Esophagus muscularis mucosa (tissue), 4 donors: ENCODE results near the gene SPAST. TPM values are rescaled to one million over a fixed set of nuclear protein-coding genes. Genes with fewer than 3 reads are reported as not detected.
"Not testable (repeated sequence)": the region's sequence is repeated elsewhere in the genome, so short reads cannot be mapped to it uniquely, and the experiment has no call there.

ENCODE experiments used
- DNase-seq: peaks from one replicate; pipeline ENCODE4 v3.0.0-alpha.2; 2017; ENCODE audit errors: extremely low spot score
- H3K27ac ChIP-seq, 4 donors: fragments of 200-600 bp; sonication (generic); replicated peaks in 1 of 4; 1 replicate in 3 of 4; 2 replicates in 1 of 4; pipeline ENCODE4 v1.5.1; 2016 to 2019; ENCODE audit warnings: mild to moderate bottlenecking in 1 of 4
- H3K27me3 ChIP-seq, 4 donors: fragments of 200-600 bp; sonication (generic); one replicate each; pipeline versions ENCODE4 v1.5.1 to v1.6.0; 2016 to 2019
- H3K36me3 ChIP-seq, 4 donors: fragments of 200-600 bp; sonication (generic); one replicate each; pipeline ENCODE4 v1.5.1; 2016 to 2019
- H3K4me1 ChIP-seq, 4 donors: fragments of 200-600 bp; sonication (generic); one replicate each; pipeline ENCODE4 v1.5.1; 2016 to 2019
- H3K4me3 ChIP-seq, 4 donors: fragments of 200-600 bp; sonication (generic); 1 replicate in 2 of 4; 2 replicates in 2 of 4; pipeline ENCODE4 v1.5.1; 2016 to 2019; ENCODE audit warnings: mild to moderate bottlenecking in 4 of 4, moderate library complexity in 1 of 4
- H3K9me3 ChIP-seq, 4 donors: fragments of 200-600 bp; sonication (generic); 1 replicate in 3 of 4; 2 replicates in 1 of 4; pipeline ENCODE4 v1.5.1; 2016 to 2019
- CTCF ChIP-seq, 3 experiments: fragments of 200-600 bp in 2 of 3; fragments of 450-650 bp in 1 of 3; sonication (generic) in 2 of 3; IDR thresholded peaks; one replicate each; pipeline ENCODE4 v1.5.1; 2017 to 2019; ENCODE audit warnings: antibody characterized with exemption in 3 of 3, mild to moderate bottlenecking in 2 of 3, moderate library complexity in 1 of 3
- EP300 ChIP-seq: sonication (generic); formaldehyde crosslinking; IDR thresholded peaks from one replicate; pipeline ENCODE4 v1.6.1; 2017; ENCODE audit warnings: antibody characterized with exemption
- POLR2A ChIP-seq: fragments of 450-650 bp; IDR thresholded peaks from one replicate; pipeline ENCODE4 v1.6.1; 2017; ENCODE audit warnings: antibody characterized with exemption, moderate library complexity, mild to moderate bottlenecking, low read depth
- POLR2AphosphoS5 ChIP-seq, 2 donors: sonication (generic); formaldehyde crosslinking; IDR thresholded peaks; one replicate each; pipeline ENCODE4 v1.6.1; 2017; ENCODE audit warnings: antibody characterized with exemption in 2 of 2
- WGBS: methylation state at CpG from one replicate; pipeline ENCODE4 v1.1.5; 2018; 5-methylcytosine and 5-hydroxymethylcytosine counted together
- intact Hi-C: fragments of 100-400 bp; cut with DNase I; formaldehyde crosslinking; loops from one replicate; pipeline ENCODE4 v1.15.1; 2023
- total RNA-seq, 4 donors: library from RNA; depleted of rRNA; stranded (reverse); fragments of >200 nt; gene quantifications; one replicate each; pipeline versions ENCODE4 v1.1.0 to v1.2.1, GENCODE V29; 2016

SPAST gene
- total RNA-seq, 4 donors from 2014 or later, result 13.3 to 16.6 (median 14.4) TPM

- Histone ChIP-seq H3K36me3 (peaks cover 11 to 84% (median 40%) of the 10 kb centered on the region in 4 donors), H3K27me3 (no peaks in the 10 kb centered on the region)
Observed at GRCh38 chr2:32129086-32129485, 65.7 kb downstream of the SPAST start.

GRCh38 chr2:32135409-32135808 is 72.1 kb downstream of the SPAST start:
- H3K36me3 ChIP-seq, result peaks cover 0 to 73% (median 21%) of the 10 kb centered on the region in 4 donors
- H3K4me3 ChIP-seq, result no peak overlapping the region
- no peaks in the 10 kb centered on the region for H3K9me3 ChIP-seq
- intact Hi-C loops, result no loop called here
- 88% methylated on average over 8 of the region's 8 CpGs for WGBS
- H3K4me1 ChIP-seq, result no peaks in the 10 kb centered on the region
- DNase-seq, result no peak
- H3K27ac ChIP-seq, result no peak overlapping the region
- TF ChIP-seq EP300 (no peak), POLR2AphosphoS5 (IDR thresholded peaks at IDR 0.05) (no peak), CTCF (IDR thresholded peaks at IDR 0.05) (no peak), POLR2A (no peak)
- no peaks in the 10 kb centered on the region for H3K27me3 ChIP-seq

More at GRCh38 chr2:32129086-32129485, 65.7 kb downstream of the SPAST start:
- no peak for DNase-seq
- H3K4me1 ChIP-seq, result no peaks in the 10 kb centered on the region
- intact Hi-C loops, result no loop called here
- no peak overlapping the region for H3K4me3 ChIP-seq
- no peak overlapping the region for H3K27ac ChIP-seq
- TF ChIP-seq POLR2AphosphoS5 (IDR thresholded peaks at IDR 0.05) (no peak), EP300 (no peak), POLR2A (no peak), CTCF (IDR thresholded peaks at IDR 0.05) (no peak)
- 92% methylated on average over 2 of the region's 2 CpGs for whole genome bisulfite sequencing
- H3K9me3 ChIP-seq, result no peaks in the 10 kb centered on the region

- Histone ChIP-seq H3K27ac (no peak overlapping the region), H3K4me3 (no peak overlapping the region), H3K27me3 (no peaks in the 10 kb centered on the region), H3K36me3 (peaks cover 0 to 72% (median 22%) of the 10 kb centered on the region in 4 donors), H3K9me3 (no peaks in the 10 kb centered on the region), H3K4me1 (no peaks in the 10 kb centered on the region)
- TF ChIP-seq CTCF (IDR thresholded peaks at IDR 0.05), result no peak
- no peak for TF ChIP-seq EP300
- TF ChIP-seq POLR2A, result no peak
- no peak for TF ChIP-seq POLR2AphosphoS5 (IDR thresholded peaks at IDR 0.05)
- intact Hi-C loops, result no loop called here
- 69% methylated on average over 4 of the region's 4 CpGs for WGBS
- no peak for DNase-seq
Observed at GRCh38 chr2:32136097-32136496, 72.7 kb downstream of the SPAST start.

GRCh38 chr2:32151544-32151943 is 88.2 kb downstream of the SPAST start:
- peaks cover 7 to 69% (median 15%) of the 10 kb centered on the region in 4 donors for H3K36me3 ChIP-seq
- H3K27me3 ChIP-seq, H3K27ac ChIP-seq, H3K9me3 ChIP-seq, DNase-seq, intact Hi-C loops, H3K4me3 ChIP-seq, H3K4me1 ChIP-seq: not testable (repeated sequence)
- 98% methylated on average over 14 of the region's 14 CpGs for WGBS

- Histone ChIP-seq H3K9me3 (no peaks in the 10 kb centered on the region), H3K27ac (no peak overlapping the region), H3K4me3 (no peak overlapping the region), H3K27me3 (no peaks in the 10 kb centered on the region), H3K4me1 (peaks cover 5 to 8% (median 7%) of the 10 kb centered on the region in 4 donors), H3K36me3 (peaks cover 0 to 14% (median 0%) of the 10 kb centered on the region in 4 donors)
- intact Hi-C loops, result no loop called here
- TF ChIP-seq CTCF (IDR thresholded peaks at IDR 0.05) (no peak), EP300 (no peak), POLR2A (no peak), POLR2AphosphoS5 (IDR thresholded peaks at IDR 0.05) (no peak)
- DNase-seq, result no peak
- WGBS, result 100% methylated on average over 2 of the region's 2 CpGs
Observed at GRCh38 chr2:32159678-32160077, 96.3 kb downstream of the SPAST start.
